Common myeloid progenitor, CD34-positive (primary cell): Measurements from ENCODE around the gene SEC62. TPM values are rescaled to one million over a fixed set of nuclear protein-coding genes. Genes with fewer than 3 reads are reported as not detected.
A peak's percentile ranks its signal among the peaks of the same experiment; 100 is the strongest.

Experiments
- CTCF ChIA-PET: fragments of 350-600 bp; sonication (Branson Sonifier 250); formaldehyde crosslinking; loops from one replicate; lab custom pipeline; 2021; ENCODE audit warnings: antibody characterized with exemption; lab: Charles Lee
- POLR2A ChIA-PET: fragments of 350-600 bp; sonication (Branson Sonifier 250); formaldehyde crosslinking; loops from one replicate; lab custom pipeline; 2021; ENCODE audit warnings: antibody characterized with exemption; lab: Charles Lee
- DNase-seq, 3 donors: peaks; one replicate each; pipeline versions ENCODE4 v3.0.0 to v3.0.0-alpha.2; 2013
- H3K27ac ChIP-seq, 2 experiments: 1 replicate in 1 of 2; 2 replicates in 1 of 2; pipeline ENCODE4 v1.7.0; 2013; ENCODE audit warnings: inconsistent platforms in 2 of 2, low read length in 2 of 2, mild to moderate bottlenecking in 2 of 2, low read depth in 1 of 2, moderate library complexity in 1 of 2; ENCODE audit not compliant: severe bottlenecking in 2 of 2, insufficient read depth in 1 of 2, poor library complexity in 1 of 2
- H3K27me3 ChIP-seq, 5 experiments: replicated peaks in 2 of 5; 1 replicate in 3 of 5; 2 replicates in 2 of 5; pipeline versions ENCODE4 v1.6.1 to v1.7.0; 2013; ENCODE audit warnings: low read length in 4 of 5, mild to moderate bottlenecking in 2 of 5, moderate library complexity in 2 of 5, inconsistent platforms in 1 of 5; ENCODE audit not compliant: insufficient read depth in 5 of 5, control insufficient read depth in 4 of 5
- H3K36me3 ChIP-seq, 4 experiments: 1 replicate in 2 of 4; 2 replicates in 2 of 4; pipeline versions ENCODE4 v1.6.1 to v1.7.0; 2013; ENCODE audit warnings: low read length in 3 of 4, control low read depth in 1 of 4, mild to moderate bottlenecking in 1 of 4; ENCODE audit not compliant: control insufficient read depth in 4 of 4, insufficient read depth in 4 of 4
- H3K4me1 ChIP-seq, 4 experiments: 1 replicate in 3 of 4; 2 replicates in 1 of 4; pipeline versions ENCODE4 v1.6.1 to v1.7.1; 2013; ENCODE audit warnings: low read length in 3 of 4, mild to moderate bottlenecking in 3 of 4, control low read depth in 1 of 4, inconsistent platforms in 1 of 4, moderate library complexity in 1 of 4; ENCODE audit not compliant: control insufficient read depth in 4 of 4, insufficient read depth in 4 of 4; ENCODE audit errors: control extremely low read depth in 1 of 4
- H3K4me3 ChIP-seq, 7 experiments: 1 replicate in 4 of 7; 2 replicates in 3 of 7; pipeline versions ENCODE4 v1.5.1 to v1.7.0; 2013; ENCODE audit warnings: mild to moderate bottlenecking in 7 of 7, low read length in 6 of 7, moderate library complexity in 6 of 7, inconsistent platforms in 2 of 7, low read depth in 2 of 7, control low read depth in 1 of 7; ENCODE audit not compliant: insufficient read depth in 4 of 7, control insufficient read depth in 1 of 7; ENCODE audit errors: extremely low read depth in 1 of 7
- H3K9me3 ChIP-seq, 5 experiments: 1 replicate in 4 of 5; 2 replicates in 1 of 5; pipeline versions ENCODE4 v1.6.1 to v1.7.1; 2013; ENCODE audit warnings: low read length in 4 of 5, mild to moderate bottlenecking in 2 of 5, inconsistent platforms in 1 of 5, low read depth in 1 of 5, moderate library complexity in 1 of 5; ENCODE audit not compliant: control insufficient read depth in 4 of 5, insufficient read depth in 2 of 5; ENCODE audit errors: control extremely low read depth in 1 of 5
- WGBS: methylation state at CpG from one replicate; pipeline ENCODE4 v1.1.5; 2013; ENCODE audit not compliant: insufficient coverage; 5-methylcytosine and 5-hydroxymethylcytosine counted together
- polyA plus RNA-seq: library from polyadenylated mRNA; unstranded; fragments of 120-200 nt; gene quantifications from one replicate; pipeline ENCODE4 v1.2.1, GENCODE V29; 2013

The SEC62 gene
- 53.3 TPM for polyA plus RNA-seq

- CTCF ChIA-PET: interaction anchor here (0.8 to 4.2 kb wide), 15 partner anchors 9 to 207 kb away, joined by 3 to 26 read pairs (median 4); no protein-coding TSS in a partner anchor
- Histone ChIP-seq H3K27ac (peak within 1 kb of the TSS; percentile 87 to 92), H3K36me3 (peaks cover 0 to 5% (median 0%) of the 10 kb centered on the region in 4 experiments), H3K9me3 (no peaks in the 10 kb centered on the region), H3K4me1 (peaks cover 11 to 23% (median 14%) of the 10 kb centered on the region in 4 experiments), H3K27me3 (no peaks in the 10 kb centered on the region), H3K4me3 (peak within 1 kb of the TSS; percentile 57 to 98 (median 90))
- DNase-seq: peak; percentile 95 to 98 (median 97)
- POLR2A ChIA-PET: interaction anchor here (0.9 to 1.1 kb wide), 4 partner anchors 18 to 202 kb away, joined by 3 to 4 read pairs (median 3); partner anchors contain the start of genes MYNN and TERC
- WGBS: 0% methylated on average over 27 of the region's 37 CpGs
These were observed at the start of gene SEC62 for GRCh38 chr3:169966428-169966950. Gene SEC62, plus strand, starts transcription at chr3:169966807. Its CDS starts 16 bp downstream, at chr3:169966823.

GRCh38 chr3:169923189-169923588, 43.4 kb upstream of the SEC62 start:
- CTCF ChIA-PET: interaction anchor here (1.1 to 1.6 kb wide), 2 partner anchors 9 to 12 kb away, joined by 3 to 4 read pairs; partner anchors contain the start of gene SAMD7
- H3K4me3 ChIP-seq: no peak overlapping the region

GRCh38 chr3:169923831-169924230, 42.8 kb upstream of the SEC62 start:
- no peaks in the 10 kb centered on the region for H3K9me3 ChIP-seq
- H3K27me3 ChIP-seq: no peaks in the 10 kb centered on the region
- 83% methylated on average over 1 of the region's 1 CpG for WGBS
- H3K4me3 ChIP-seq: no peak overlapping the region
- no peak overlapping the region for H3K27ac ChIP-seq
- CTCF ChIA-PET: interaction anchor here (1.1 to 1.6 kb wide), 2 partner anchors 9 to 13 kb away, joined by 3 to 4 read pairs; partner anchors contain the start of gene SAMD7
- DNase-seq: no peak
- no peaks in the 10 kb centered on the region for H3K36me3 ChIP-seq
- H3K4me1 ChIP-seq: no peaks in the 10 kb centered on the region
- POLR2A ChIA-PET: no interaction called here

More at GRCh38 chr3:169923189-169923588, 43.4 kb upstream of the SEC62 start:
- 93% methylated on average over 7 of the region's 8 CpGs for WGBS
- Histone ChIP-seq H3K27me3 (no peaks in the 10 kb centered on the region), H3K36me3 (no peaks in the 10 kb centered on the region), H3K4me1 (no peaks in the 10 kb centered on the region), H3K27ac (no peak overlapping the region), H3K9me3 (no peaks in the 10 kb centered on the region)
- DNase-seq: no peak
- POLR2A ChIA-PET: no interaction called here

GRCh38 chr3:169929830-169930519, 36.6 kb upstream of the SEC62 start:
- H3K27me3 ChIP-seq: no peaks in the 10 kb centered on the region
- H3K27ac ChIP-seq: no peak overlapping the region
- CTCF ChIA-PET: interaction anchor here (1.0 to 4.0 kb wide), 4 partner anchors 12 to 37 kb away, joined by 3 to 21 read pairs (median 5); partner anchors contain the start of gene SEC62
- no peaks in the 10 kb centered on the region for H3K36me3 ChIP-seq
- H3K4me1 ChIP-seq: peaks cover 0 to 7% (median 5%) of the 10 kb centered on the region in 4 experiments
- DNase-seq: peak; percentile 55 to 78 (median 71)
- POLR2A ChIA-PET: no interaction called here
- 17% methylated on average over 2 of the region's 3 CpGs for WGBS
- H3K9me3 ChIP-seq: no peaks in the 10 kb centered on the region
- H3K4me3 ChIP-seq: no peak overlapping the region

GRCh38 chr3:169930843-169931242, 35.8 kb upstream of the SEC62 start:
- no peaks in the 10 kb centered on the region for H3K27me3 ChIP-seq
- peaks cover 0 to 7% (median 5%) of the 10 kb centered on the region in 4 experiments for H3K4me1 ChIP-seq
- H3K27ac ChIP-seq: no peak overlapping the region
- POLR2A ChIA-PET: no interaction called here
- H3K9me3 ChIP-seq: no peaks in the 10 kb centered on the region
- no peaks in the 10 kb centered on the region for H3K36me3 ChIP-seq
- CTCF ChIA-PET: interaction anchor here (1.0 to 4.0 kb wide), 5 partner anchors 9 to 36 kb away, joined by 3 to 21 read pairs (median 6); partner anchors contain the start of genes SAMD7 and SEC62
- no CpG with 5 or more reads among the region's 3 CpGs for WGBS
- no peak for DNase-seq
- no peak overlapping the region for H3K4me3 ChIP-seq

DNA sequence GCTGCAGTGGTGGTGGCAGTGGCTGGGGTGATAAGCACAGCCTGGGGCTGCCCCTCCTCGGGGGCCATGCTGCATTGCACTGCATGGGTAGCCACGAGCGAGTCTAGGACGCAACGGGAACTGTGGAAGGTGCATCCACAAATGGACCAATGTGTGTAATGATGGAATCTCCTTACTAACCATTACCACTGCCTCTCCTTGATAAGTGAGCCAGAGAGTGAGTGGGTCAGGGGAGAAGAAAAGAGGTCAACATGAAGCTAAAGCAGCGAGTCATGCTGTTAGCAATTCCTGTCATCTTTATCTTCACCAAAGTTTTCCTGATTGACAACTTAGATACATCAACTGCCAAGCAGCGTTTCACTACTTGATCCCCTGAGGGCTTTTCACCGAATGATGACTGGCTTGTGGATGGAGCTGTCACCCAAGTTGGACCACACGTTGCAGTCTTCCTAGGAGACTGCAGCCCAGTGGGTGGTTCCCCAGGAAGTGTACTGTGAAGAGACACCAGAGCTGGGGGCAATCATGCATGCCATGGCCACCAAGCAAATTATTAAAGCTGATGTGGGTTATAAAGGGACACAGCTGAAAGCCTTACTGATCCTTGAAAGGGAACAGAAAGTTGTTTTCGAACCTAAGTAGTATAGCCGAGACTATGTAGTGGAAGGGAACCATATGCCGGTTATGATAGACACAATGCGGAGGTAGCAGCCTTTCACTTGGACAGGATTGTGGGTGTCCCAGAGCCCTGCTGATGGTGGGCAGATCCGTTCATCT, 34.7 kb upstream of the SEC62 start:
- CTCF ChIA-PET: interaction anchor here (0.9 to 4.0 kb wide), 6 partner anchors 8 to 46 kb away, joined by 3 to 21 read pairs (median 4); partner anchors contain the start of genes SAMD7 and SEC62
- Histone ChIP-seq H3K36me3 (no peaks in the 10 kb centered on the region), H3K9me3 (no peaks in the 10 kb centered on the region), H3K27ac (no peak overlapping the region), H3K27me3 (no peaks in the 10 kb centered on the region), H3K4me3 (no peak overlapping the region), H3K4me1 (peaks cover 0 to 7% (median 5%) of the 10 kb centered on the region in 4 experiments)
- peak in 1 of 3 donors; percentile 32 for DNase-seq
- POLR2A ChIA-PET: no interaction called here
- 87% methylated on average over 8 of the region's 14 CpGs for WGBS
